Progenitor cell of endocrine pancreas (in vitro differentiated cells): ENCODE measurements around the gene TBCE. TPM values are rescaled to one million over a fixed set of nuclear protein-coding genes. Genes with fewer than 3 reads are reported as not detected.

Experiments
- DNase-seq: peaks from one replicate; pipeline ENCODE4 v3.0.0; 2021; ENCODE audit warnings: low spot score; ENCODE audit not compliant: unreplicated experiment
- H3K27ac Mint-ChIP-seq: 2 replicates; pipeline ENCODE4 v1.8.0; 2021; ENCODE audit warnings: mild to moderate bottlenecking, moderate library complexity, mixed read lengths
- H3K27me3 Mint-ChIP-seq: 2 replicates; pipeline ENCODE4 v1.8.0; 2021; ENCODE audit warnings: mixed read lengths
- H3K36me3 Mint-ChIP-seq: 2 replicates; pipeline ENCODE4 v1.8.0; 2022; ENCODE audit warnings: mixed read lengths; ENCODE audit not compliant: insufficient read depth
- H3K4me1 Mint-ChIP-seq: 2 replicates; pipeline ENCODE4 v1.8.0; 2021; ENCODE audit warnings: low read depth, mixed read lengths
- H3K4me3 Mint-ChIP-seq: 2 replicates; pipeline ENCODE4 v1.8.0; 2021; ENCODE audit warnings: low read depth, mild to moderate bottlenecking, moderate library complexity, mixed read lengths
- H3K9me3 Mint-ChIP-seq: 2 replicates; pipeline ENCODE4 v1.8.0; 2021; ENCODE audit warnings: low read depth, mixed read lengths
- CTCF ChIP-seq: fragments of 200-600 bp; sonication (generic); IDR thresholded peaks from one replicate; pipeline ENCODE4 v1.5.0; 2021; ENCODE audit warnings: antibody characterized with exemption, mild to moderate bottlenecking; ENCODE audit not compliant: unreplicated experiment
- total RNA-seq: library from RNA; stranded (reverse); gene quantifications from 2 replicates; pipeline ENCODE4 v1.2.1, GENCODE V29; 2021

The TBCE gene
- total RNA-seq, 1 donor from 2014 or later, result 40.7 TPM

- H3K27ac Mint-ChIP-seq, result peak overlapping the region; percentile 77
- H3K4me3 Mint-ChIP-seq, result no peak overlapping the region
- H3K27me3 Mint-ChIP-seq, result no peaks in the 10 kb centered on the region
- H3K4me1 Mint-ChIP-seq, result peaks cover 13% of the 10 kb centered on the region
- H3K36me3 Mint-ChIP-seq, result peaks cover 3% of the 10 kb centered on the region
- DNase-seq, result no peak
- TF ChIP-seq CTCF, result no peak
- H3K9me3 Mint-ChIP-seq, result no peaks in the 10 kb centered on the region
These were observed 44.6 kb downstream of the TBCE start for GRCh38 chr1:235411489-235412486.

- no peaks in the 10 kb centered on the region for H3K27me3 Mint-ChIP-seq
- H3K27ac Mint-ChIP-seq, result no peak overlapping the region
- no peak overlapping the region for H3K4me3 Mint-ChIP-seq
- peak; percentile 89 for TF ChIP-seq CTCF
- DNase-seq, result peak; percentile 30
- no peaks in the 10 kb centered on the region for H3K9me3 Mint-ChIP-seq
- peaks cover 3% of the 10 kb centered on the region for H3K36me3 Mint-ChIP-seq
- no peaks in the 10 kb centered on the region for H3K4me1 Mint-ChIP-seq
These were observed 48.0 kb downstream of the TBCE start for GRCh38 chr1:235415008-235415904.

- Mint-ChIP-seq H3K27me3 (no peaks in the 10 kb centered on the region), H3K9me3 (no peaks in the 10 kb centered on the region), H3K4me3 (no peak overlapping the region), H3K4me1 (no peaks in the 10 kb centered on the region), H3K36me3 (peaks cover 3% of the 10 kb centered on the region), H3K27ac (peak overlapping the region; percentile 71)
- DNase-seq, result no peak
- no peak for TF ChIP-seq CTCF
These were observed 49.4 kb downstream of the TBCE start for GRCh38 chr1:235416662-235417049.

- Mint-ChIP-seq H3K9me3 (no peaks in the 10 kb centered on the region), H3K27ac (no peak overlapping the region), H3K4me3 (no peak overlapping the region), H3K36me3 (peaks cover 3% of the 10 kb centered on the region), H3K27me3 (no peaks in the 10 kb centered on the region), H3K4me1 (no peaks in the 10 kb centered on the region)
- peak; percentile 47 for DNase-seq
- peak; percentile 89 for TF ChIP-seq CTCF
These were observed 50.0 kb downstream of the TBCE start for GRCh38 chr1:235417086-235417697.

- TF ChIP-seq CTCF, result no peak
- H3K27ac Mint-ChIP-seq, result no peak overlapping the region
- no peaks in the 10 kb centered on the region for H3K36me3 Mint-ChIP-seq
- no peak overlapping the region for H3K4me3 Mint-ChIP-seq
- H3K27me3 Mint-ChIP-seq, result no peaks in the 10 kb centered on the region
- peaks cover 5% of the 10 kb centered on the region for H3K4me1 Mint-ChIP-seq
- no peak for DNase-seq
- H3K9me3 Mint-ChIP-seq, result no peaks in the 10 kb centered on the region
These were observed 54.5 kb downstream of the TBCE start for GRCh38 chr1:235421751-235422150.
